Measurements from ENCODE around the gene FTCD.

DNA sequence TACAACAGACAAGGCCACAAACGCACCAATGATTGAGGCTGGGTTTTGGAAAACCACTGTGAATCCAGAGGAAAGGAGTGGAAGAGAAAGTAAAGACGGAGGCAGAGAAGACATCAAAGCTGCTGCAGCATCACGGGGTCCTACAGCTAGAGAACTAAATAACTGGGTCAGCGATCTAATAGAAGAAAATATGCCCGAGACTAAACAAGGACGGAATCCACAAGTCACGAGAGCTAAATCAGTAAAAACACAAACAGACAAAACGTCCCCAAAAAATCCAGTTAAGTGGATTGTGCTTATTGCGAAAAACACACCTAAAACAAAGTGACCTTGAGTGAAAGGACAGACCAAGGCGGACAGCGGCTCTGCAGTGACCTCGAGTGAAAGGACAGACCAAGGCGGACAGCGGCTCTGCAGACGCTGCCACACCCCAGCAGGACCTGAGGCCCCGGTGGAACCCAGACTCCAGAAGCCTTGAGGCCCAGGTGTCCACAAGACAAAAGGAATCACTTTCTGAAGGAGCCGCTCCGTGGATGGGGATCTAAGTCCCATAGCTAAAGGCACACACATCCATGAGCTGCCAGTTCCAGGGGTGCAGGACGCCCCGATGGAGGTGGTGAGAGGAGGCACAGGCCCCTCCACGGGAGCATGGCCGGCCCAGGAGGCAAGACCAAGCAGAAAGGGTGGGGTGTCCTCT, 6.0 kb downstream of the FTCD start:
- TF ChIP-seq, protein P1, sequence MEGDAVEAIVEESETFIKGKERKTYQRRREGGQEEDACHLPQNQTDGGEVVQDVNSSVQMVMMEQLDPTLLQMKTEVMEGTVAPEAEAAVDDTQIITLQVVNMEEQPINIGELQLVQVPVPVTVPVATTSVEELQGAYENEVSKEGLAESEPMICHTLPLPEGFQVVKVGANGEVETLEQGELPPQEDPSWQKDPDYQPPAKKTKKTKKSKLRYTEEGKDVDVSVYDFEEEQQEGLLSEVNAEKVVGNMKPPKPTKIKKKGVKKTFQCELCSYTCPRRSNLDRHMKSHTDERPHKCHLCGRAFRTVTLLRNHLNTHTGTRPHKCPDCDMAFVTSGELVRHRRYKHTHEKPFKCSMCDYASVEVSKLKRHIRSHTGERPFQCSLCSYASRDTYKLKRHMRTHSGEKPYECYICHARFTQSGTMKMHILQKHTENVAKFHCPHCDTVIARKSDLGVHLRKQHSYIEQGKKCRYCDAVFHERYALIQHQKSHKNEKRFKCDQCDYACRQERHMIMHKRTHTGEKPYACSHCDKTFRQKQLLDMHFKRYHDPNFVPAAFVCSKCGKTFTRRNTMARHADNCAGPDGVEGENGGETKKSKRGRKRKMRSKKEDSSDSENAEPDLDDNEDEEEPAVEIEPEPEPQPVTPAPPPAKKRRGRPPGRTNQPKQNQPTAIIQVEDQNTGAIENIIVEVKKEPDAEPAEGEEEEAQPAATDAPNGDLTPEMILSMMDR (IDR thresholded peaks at IDR 0.05): no peak
- no peak for TF ChIP-seq POLR2A (IDR thresholded peaks at IDR 0.05)

Data from uterus (tissue), 2 donors.